Right renal pelvis (tissue), 4 donors: ENCODE results near the gene SYDE2. TPM values are rescaled to one million over a fixed set of nuclear protein-coding genes. Genes with fewer than 3 reads are reported as not detected.
"Not testable (repeated sequence)": the region's sequence is repeated elsewhere in the genome, so short reads cannot be mapped to it uniquely, and the experiment has no call there.

ENCODE experiments used
- DNase-seq, 4 donors: peaks; one replicate each; pipeline ENCODE4 v3.0.0-alpha.2; 2013; ENCODE audit warnings: low read depth in 4 of 4, low spot score in 3 of 4, missing footprints in 1 of 4
- polyA plus RNA-seq, 4 donors: library from polyadenylated mRNA; unstranded; fragments of 120-200 nt; gene quantifications; one replicate each; pipeline ENCODE4 v1.2.1, GENCODE V29; 2013; ENCODE audit not compliant: insufficient read length in 4 of 4

The SYDE2 gene
- polyA plus RNA-seq, 4 donors, result 8.8 to 10.6 (median 9.8) TPM

- no peak for DNase-seq
Observed at GRCh38 chr1:85179522-85179921, 21.3 kb downstream of the SYDE2 start.

DNA sequence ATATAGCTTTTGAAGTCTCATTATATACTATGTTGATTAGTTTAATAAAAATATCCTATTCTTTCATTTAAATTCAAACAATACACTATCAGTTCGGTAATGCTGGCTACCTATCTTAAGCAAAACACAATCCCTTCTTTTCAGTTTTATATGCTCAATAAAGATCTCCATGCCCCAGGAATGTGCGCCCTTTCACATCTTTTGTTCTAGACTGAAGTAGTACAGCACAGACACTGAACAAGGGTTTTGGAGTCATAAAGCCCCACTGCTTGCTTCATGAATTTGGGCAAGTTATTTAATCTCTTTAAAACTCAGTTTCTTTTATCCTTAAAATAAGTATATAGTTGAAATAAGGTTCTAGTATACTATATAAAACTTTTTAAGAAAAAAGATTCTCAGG lies 22.4 kb downstream of the SYDE2 start:
- no peak for DNase-seq

GRCh38 chr1:85174503-85174902 lies 26.3 kb downstream of the SYDE2 start:
- DNase-seq, result no peak

DNA sequence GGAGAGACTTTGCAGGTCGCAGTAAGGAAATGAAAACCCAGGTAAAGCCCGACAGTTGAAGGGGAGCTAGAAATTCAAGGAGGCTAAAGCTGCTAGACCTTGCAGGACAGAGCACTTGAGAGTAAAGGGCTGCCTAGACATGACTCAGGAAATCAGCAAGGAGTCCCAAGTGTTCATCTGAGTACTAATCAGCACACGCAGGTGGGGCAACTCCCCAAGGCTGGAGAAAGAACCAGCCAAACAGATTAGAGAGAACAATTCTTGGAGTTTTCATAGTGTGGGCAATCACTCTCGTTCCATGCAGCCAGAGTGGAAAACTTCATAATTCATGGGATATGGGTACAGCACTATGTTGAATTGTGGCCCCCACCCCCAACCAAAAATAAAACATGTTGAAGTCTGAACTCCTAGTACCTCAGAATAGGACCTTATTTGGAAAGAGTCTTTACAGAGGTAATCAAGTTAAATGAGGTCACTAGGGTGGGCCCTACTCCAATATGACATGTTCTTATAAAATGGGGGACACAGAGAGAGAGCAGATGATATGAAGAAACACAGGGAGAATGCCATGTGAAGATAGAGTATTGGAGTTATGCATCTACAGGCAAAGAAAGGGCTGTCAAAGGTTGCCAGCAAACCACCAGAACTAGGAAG lies 28.0 kb downstream of the SYDE2 start:
- DNase-seq, result no peak

DNA sequence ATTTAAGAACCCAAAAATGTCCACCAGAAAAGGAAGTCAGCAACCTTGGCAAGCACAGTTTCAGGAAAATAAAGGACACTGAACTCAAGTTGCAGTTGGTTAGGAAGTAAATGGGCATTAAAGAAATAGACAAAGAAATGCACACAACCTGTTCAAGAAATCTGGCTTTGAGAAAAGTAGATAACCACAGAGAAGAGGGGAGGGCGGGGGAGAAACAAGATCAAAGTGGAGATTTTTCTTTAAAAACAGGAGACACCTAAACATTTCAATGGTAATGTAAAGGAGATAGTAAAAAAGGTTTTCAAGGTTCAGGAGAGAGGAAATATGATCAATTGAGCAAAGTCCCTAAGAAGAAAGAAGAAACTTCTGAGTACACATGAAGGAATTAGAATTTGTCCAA lies 29.1 kb downstream of the SYDE2 start:
- no peak for DNase-seq

DNA sequence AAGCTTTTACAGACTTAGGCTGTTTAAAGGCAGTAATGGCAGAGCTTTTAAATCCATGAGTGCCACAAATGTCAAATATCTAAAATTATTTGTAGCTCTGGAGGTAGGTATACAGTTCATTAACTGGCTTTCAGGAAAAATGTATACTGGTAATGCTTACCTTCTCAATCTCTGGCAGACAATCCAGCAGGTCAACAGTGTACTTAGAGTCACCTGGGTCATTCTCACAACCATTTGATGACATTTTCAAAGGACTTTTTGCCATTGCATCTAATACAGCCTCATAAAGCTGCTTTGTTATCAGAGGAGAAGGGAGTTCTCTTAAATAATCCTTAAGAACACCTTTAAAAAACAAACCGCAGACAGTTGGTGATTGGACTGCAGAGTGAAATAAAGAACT lies 31.9 kb downstream of the SYDE2 start:
- no peak for DNase-seq

- no peak for DNase-seq
Observed at GRCh38 chr1:85166351-85166750, 34.5 kb downstream of the SYDE2 start.

- DNase-seq, result no peak
Observed at GRCh38 chr1:85158910-85159309, 41.9 kb downstream of the SYDE2 start.

- DNase-seq, result no peak
Observed at GRCh38 chr1:85157436-85157835, 43.4 kb downstream of the SYDE2 start.

GRCh38 chr1:85153149-85153891 lies 47.5 kb downstream of the SYDE2 start:
- DNase-seq, result no peak

GRCh38 chr1:85151446-85151845 lies 49.4 kb downstream of the SYDE2 start:
- no peak for DNase-seq

- DNase-seq, result no peak
Observed at GRCh38 chr1:85149805-85150204, 51.0 kb downstream of the SYDE2 start.

GRCh38 chr1:85148524-85149250 lies 52.1 kb downstream of the SYDE2 start:
- no peak for DNase-seq

DNA sequence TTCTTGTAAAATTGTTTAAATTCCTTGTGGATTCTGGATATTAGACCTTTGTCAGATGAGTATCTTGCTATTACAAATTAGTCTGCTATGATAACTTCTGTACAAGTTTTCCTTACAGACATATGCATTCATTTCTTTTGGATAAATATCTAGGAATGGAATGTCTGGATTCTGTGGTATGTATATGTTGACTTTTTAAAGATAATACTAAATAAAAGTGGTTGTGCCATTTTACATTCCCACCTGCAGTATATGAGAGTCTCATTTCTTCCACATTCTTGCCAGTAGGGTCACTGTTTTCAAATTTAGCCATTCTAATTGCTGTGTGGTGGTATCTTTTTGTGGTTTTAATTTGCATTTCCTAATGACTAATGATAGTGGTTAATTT lies 53.9 kb downstream of the SYDE2 start:
- no peak for DNase-seq

DNA sequence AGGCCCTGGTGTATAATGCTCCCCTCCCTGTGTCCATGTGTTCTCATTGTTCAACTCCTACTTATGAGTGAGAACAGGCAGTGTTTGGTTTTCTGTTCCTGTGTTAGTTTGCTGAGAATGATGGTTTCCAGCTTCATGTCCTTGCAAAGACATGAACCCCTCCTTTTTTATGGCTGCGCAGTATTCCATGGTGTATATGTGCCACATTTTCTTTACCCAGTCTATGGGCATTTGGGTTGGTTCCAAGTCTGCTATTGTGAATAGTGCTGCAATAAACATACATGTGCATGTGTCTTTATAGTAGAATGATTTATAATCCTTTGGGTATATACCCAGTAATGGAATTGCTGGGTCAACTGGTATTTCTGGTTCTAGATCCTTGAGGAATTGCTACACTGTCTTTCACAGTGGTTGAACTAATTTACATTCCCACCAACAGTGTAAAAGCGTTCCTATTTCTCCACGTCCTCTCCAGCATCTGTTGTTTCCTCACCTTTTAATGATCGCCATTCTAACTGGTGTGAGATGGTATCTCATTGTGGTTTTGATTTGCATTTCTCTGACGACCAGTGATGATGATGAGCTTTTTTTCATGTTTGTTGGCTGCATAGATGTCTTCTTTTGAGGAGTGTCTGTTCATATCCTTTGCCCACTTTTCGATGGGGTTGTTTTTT lies 54.4 kb downstream of the SYDE2 start:
- not testable (repeated sequence) for DNase-seq

GRCh38 chr1:85144351-85144750 lies 56.5 kb downstream of the SYDE2 start:
- peak in 1 of 4 donors; percentile 18 for DNase-seq

DNA sequence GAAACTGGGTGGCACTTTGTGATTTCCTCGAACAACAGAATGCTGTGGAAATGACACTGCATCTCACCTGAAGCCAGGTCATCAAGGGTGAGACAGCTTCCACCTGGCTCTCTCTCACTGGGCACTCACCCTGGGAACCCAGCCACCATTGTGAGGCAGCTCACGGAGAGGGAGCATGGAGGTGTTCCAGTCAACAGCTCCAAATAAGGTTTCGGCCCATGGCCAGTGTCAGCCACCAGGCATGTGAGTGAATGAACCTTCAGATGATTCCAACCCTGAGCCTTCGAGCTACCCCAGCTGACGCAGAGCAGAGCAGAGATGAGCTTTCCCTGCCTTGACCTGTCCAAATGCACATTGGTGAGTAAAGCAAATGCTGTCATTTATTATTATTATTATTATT lies 58.1 kb downstream of the SYDE2 start:
- no peak for DNase-seq

GRCh38 chr1:85138439-85138838 lies 62.4 kb downstream of the SYDE2 start:
- not testable (repeated sequence) for DNase-seq

- peak; percentile 20 to 69 (median 59) for DNase-seq
Observed at GRCh38 chr1:85137660-85138059, 63.2 kb downstream of the SYDE2 start.

GRCh38 chr1:85135392-85135798 lies 65.4 kb downstream of the SYDE2 start:
- no peak for DNase-seq
